H9 (cell line): ENCODE results near the gene OSBP. TPM values are rescaled to one million over a fixed set of nuclear protein-coding genes. Genes with fewer than 3 reads are reported as not detected.
"Not testable (repeated sequence)": the region's sequence is repeated elsewhere in the genome, so short reads cannot be mapped to it uniquely, and the experiment has no call there.

ENCODE experiments used
- DNase-seq: peaks from one replicate; pipeline ENCODE4 v3.0.0-alpha.2; 2017
- H2AFZ ChIP-seq: one replicate; pipeline ENCODE4 v1.6.1; 2013; ENCODE audit warnings: mild to moderate bottlenecking, low read length, control low read depth, moderate library complexity
- H2AK5ac ChIP-seq: 2 replicates; pipeline ENCODE4 v1.6.1; 2013; ENCODE audit warnings: low read length, control low read depth, mixed read lengths; ENCODE audit not compliant: insufficient read length
- H2BK120ac ChIP-seq: one replicate; pipeline ENCODE4 v1.6.1; 2013; ENCODE audit warnings: low read depth, mild to moderate bottlenecking, low read length, control low read depth, inconsistent platforms; ENCODE audit not compliant: poor library complexity, severe bottlenecking
- H2BK12ac ChIP-seq: 2 replicates; pipeline ENCODE4 v1.6.1; 2013; ENCODE audit warnings: low read length, control low read depth, mixed read lengths, low read depth; ENCODE audit not compliant: insufficient read length
- H2BK15ac ChIP-seq: 2 replicates; pipeline ENCODE4 v1.6.1; 2013; ENCODE audit warnings: low read depth, low read length, control low read depth
- H2BK20ac ChIP-seq: one replicate; pipeline ENCODE4 v1.6.1; 2013; ENCODE audit warnings: low read depth, mild to moderate bottlenecking, low read length, control low read depth, inconsistent platforms; ENCODE audit not compliant: poor library complexity, severe bottlenecking
- H2BK5ac ChIP-seq: 2 replicates; pipeline ENCODE4 v1.6.1; 2013; ENCODE audit warnings: low read length, control low read depth, mixed read lengths; ENCODE audit not compliant: insufficient read length
- H3K14ac ChIP-seq: 2 replicates; pipeline ENCODE4 v1.6.1; 2013; ENCODE audit warnings: low read length, control low read depth; ENCODE audit not compliant: insufficient read depth
- H3K18ac ChIP-seq: 2 replicates; pipeline ENCODE4 v1.6.1; 2013; ENCODE audit warnings: low read depth, mild to moderate bottlenecking, mixed read lengths, low read length, control low read depth; ENCODE audit not compliant: insufficient read length
- H3K23ac ChIP-seq: 2 replicates; pipeline ENCODE4 v1.6.1; 2013; ENCODE audit warnings: low read length, control low read depth, mixed read lengths, low read depth; ENCODE audit not compliant: insufficient read length
- H3K23me2 ChIP-seq: 2 replicates; pipeline ENCODE4 v1.6.1; 2013; ENCODE audit warnings: low read depth, mild to moderate bottlenecking, mixed read lengths, low read length, control low read depth; ENCODE audit not compliant: insufficient read length, poor library complexity, severe bottlenecking
- H3K27ac ChIP-seq: 2 replicates; pipeline ENCODE4 v1.5.1; 2013; ENCODE audit warnings: low read length, control low read depth, mixed read lengths, low read depth; ENCODE audit not compliant: insufficient read length
- H3K27me3 ChIP-seq: 2 replicates; pipeline ENCODE4 v1.6.1; 2013; ENCODE audit warnings: low read length, control low read depth, inconsistent platforms; ENCODE audit not compliant: insufficient read depth
- H3K4ac ChIP-seq: 2 replicates; pipeline ENCODE4 v1.6.1; 2013; ENCODE audit warnings: low read depth, mild to moderate bottlenecking, control low read depth, inconsistent platforms, low read length, moderate library complexity
- H3K4me1 ChIP-seq: 2 replicates; pipeline ENCODE4 v1.6.1; 2013; ENCODE audit warnings: low read length, control low read depth, inconsistent platforms; ENCODE audit not compliant: insufficient read depth
- H3K4me2 ChIP-seq: 2 replicates; pipeline ENCODE4 v1.6.1; 2013; ENCODE audit warnings: low read length, control low read depth, mixed read lengths; ENCODE audit not compliant: insufficient read length, insufficient read depth
- H3K56ac ChIP-seq: 2 replicates; pipeline ENCODE4 v1.6.1; 2013; ENCODE audit warnings: low read depth, mild to moderate bottlenecking, mixed read lengths, low read length, control low read depth; ENCODE audit not compliant: insufficient read length
- H3K79me1 ChIP-seq: 2 replicates; pipeline ENCODE4 v1.6.1; 2013; ENCODE audit warnings: low read depth, mild to moderate bottlenecking, moderate library complexity, low read length, control low read depth, inconsistent platforms; ENCODE audit not compliant: insufficient read depth, poor library complexity, severe bottlenecking
- H3K79me2 ChIP-seq: 2 replicates; pipeline ENCODE4 v1.6.1; 2013; ENCODE audit warnings: low read length, control low read depth, inconsistent platforms; ENCODE audit not compliant: insufficient read depth
- H3K9ac ChIP-seq: 2 replicates; pipeline ENCODE4 v1.6.1; 2013; ENCODE audit warnings: low read length, control low read depth, mixed read lengths; ENCODE audit not compliant: insufficient read length; ENCODE audit errors: extremely low read depth
- H3K9me3 ChIP-seq: one replicate; pipeline ENCODE4 v1.6.1; 2013; ENCODE audit warnings: low read depth, low read length, inconsistent platforms; ENCODE audit not compliant: control insufficient read depth
- H3T11ph ChIP-seq: one replicate; pipeline ENCODE4 v1.6.1; 2013; ENCODE audit warnings: mild to moderate bottlenecking, low read length, control low read depth, inconsistent platforms
- H4K20me1 ChIP-seq: one replicate; pipeline ENCODE4 v1.6.1; 2013; ENCODE audit not compliant: control insufficient read depth, insufficient read length, insufficient read depth
- H4K5ac ChIP-seq: 2 replicates; pipeline ENCODE4 v1.6.1; 2013; ENCODE audit warnings: low read depth, mild to moderate bottlenecking, mixed read lengths, low read length, control low read depth; ENCODE audit not compliant: insufficient read length
- H4K8ac ChIP-seq: replicated peaks from 2 replicates; pipeline ENCODE4 v1.6.1; 2013; ENCODE audit warnings: low read length, control low read depth, mixed read lengths, low read depth; ENCODE audit not compliant: insufficient read length
- H4K91ac ChIP-seq: 2 replicates; pipeline ENCODE4 v1.6.1; 2013; ENCODE audit warnings: low read depth, mild to moderate bottlenecking, moderate library complexity, mixed read lengths, low read length, control low read depth; ENCODE audit not compliant: insufficient read length
- H3K27ac Mint-ChIP-seq, 3 experiments: 2 replicates in 2 of 3; 3 replicates in 1 of 3; pipeline ENCODE4 v1.8.0; 2020 to 2021; ENCODE audit warnings: mixed read lengths in 3 of 3, mild to moderate bottlenecking in 1 of 3, moderate library complexity in 1 of 3
- H3K27me3 Mint-ChIP-seq: 2 replicates; pipeline ENCODE4 v1.8.0; 2021; ENCODE audit warnings: low read depth, mild to moderate bottlenecking, moderate library complexity, mixed read lengths
- H3K36me3 Mint-ChIP-seq, 3 experiments: 2 replicates in 2 of 3; 3 replicates in 1 of 3; pipeline ENCODE4 v1.8.0; 2020 to 2021; ENCODE audit warnings: low read depth in 3 of 3, mixed read lengths in 3 of 3; ENCODE audit not compliant: insufficient read depth in 1 of 3
- H3K4me1 Mint-ChIP-seq, 2 experiments: 2 replicates each; pipeline ENCODE4 v1.8.0; 2020; ENCODE audit warnings: mixed read lengths in 2 of 2
- H3K4me3 Mint-ChIP-seq, 2 experiments: 2 replicates in 1 of 2; 3 replicates in 1 of 2; pipeline ENCODE4 v1.8.0; 2020 to 2021; ENCODE audit warnings: mild to moderate bottlenecking in 2 of 2, mixed read lengths in 2 of 2, moderate library complexity in 1 of 2
- H3K9me3 Mint-ChIP-seq, 2 experiments: 2 replicates in 1 of 2; 3 replicates in 1 of 2; pipeline ENCODE4 v1.8.0; 2020; ENCODE audit warnings: mild to moderate bottlenecking in 2 of 2, mixed read lengths in 2 of 2, moderate library complexity in 1 of 2
- WGBS: extraction: QIAGEN DNeasy Blood & Tissue Kit; methylation state at CpG from one replicate; pipeline ENCODE4 v1.1.7; 2013; ENCODE audit warnings: missing lambda C conversion rate, low lambda C conversion rate, mixed read lengths; ENCODE audit not compliant: insufficient read length; ENCODE audit errors: extremely low coverage; 5-methylcytosine and 5-hydroxymethylcytosine counted together
- total RNA-seq: library from RNA; stranded (reverse); gene quantifications from 2 replicates; pipeline ENCODE4 v1.2.1, GENCODE V29; 2021
- TF ChIP-seq, protein P1 (sequence below): fragments of 200-600 bp; sonication (generic); conservative IDR thresholded peaks from 3 replicates; pipeline ENCODE4 v1.8.0; 2021; ENCODE audit warnings: antibody characterized with exemption, mild to moderate bottlenecking

The OSBP gene
- total RNA-seq, 1 experiment from 2014 or later, result 48.5 TPM

DNA sequence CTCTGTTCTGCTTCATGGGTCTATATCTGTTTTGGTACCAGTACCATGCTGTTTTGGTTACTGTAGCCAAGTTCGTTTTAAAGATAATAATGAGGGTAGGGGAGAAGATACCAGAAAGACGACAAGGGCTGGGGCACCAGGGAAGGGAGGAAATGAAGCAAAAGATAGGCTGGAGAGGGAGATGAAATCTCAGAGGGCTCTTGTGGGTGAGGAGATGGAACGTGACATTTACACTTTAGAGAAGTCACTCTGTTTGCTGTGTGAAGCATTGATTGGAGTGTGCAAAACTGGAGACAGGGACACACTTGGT, 70.8 kb downstream of the OSBP start:
- Histone ChIP-seq H2BK5ac (no peak overlapping the region), H3K23me2 (peaks cover 3% of the 10 kb centered on the region), H3K79me2 (no peaks in the 10 kb centered on the region), H2BK12ac (no peak overlapping the region), H3K79me1 (no peaks in the 10 kb centered on the region), H3K9ac (no peak overlapping the region), H3K18ac (no peak overlapping the region), H4K5ac (no peak overlapping the region), H3K4me1 (peaks cover 3% of the 10 kb centered on the region; the same call in 1 of the 2 replicates), H2BK15ac (no peak overlapping the region), H4K91ac (no peak overlapping the region), H3K56ac (no peak overlapping the region), H2AFZ (no peak overlapping the region), H4K20me1 (no peaks in the 10 kb centered on the region), H3K9me3 (no peaks in the 10 kb centered on the region), H3T11ph (no peak overlapping the region), H3K23ac (no peak overlapping the region), H4K8ac (no peak overlapping the region), H2BK120ac (no peak overlapping the region), H3K27ac (no peak overlapping the region), H3K14ac (no peak overlapping the region), H3K27me3 (no peaks in the 10 kb centered on the region), H3K4me2 (no peak overlapping the region), H3K4ac (no peak overlapping the region), H2BK20ac (no peak overlapping the region), H2AK5ac (no peak overlapping the region)
- H3K4me3 Mint-ChIP-seq, result no peak overlapping the region; a peak in 1 of 5 replicates
- DNase-seq, result no peak
- H3K36me3 Mint-ChIP-seq, result no peaks in the 10 kb centered on the region
- TF ChIP-seq, protein P1, sequence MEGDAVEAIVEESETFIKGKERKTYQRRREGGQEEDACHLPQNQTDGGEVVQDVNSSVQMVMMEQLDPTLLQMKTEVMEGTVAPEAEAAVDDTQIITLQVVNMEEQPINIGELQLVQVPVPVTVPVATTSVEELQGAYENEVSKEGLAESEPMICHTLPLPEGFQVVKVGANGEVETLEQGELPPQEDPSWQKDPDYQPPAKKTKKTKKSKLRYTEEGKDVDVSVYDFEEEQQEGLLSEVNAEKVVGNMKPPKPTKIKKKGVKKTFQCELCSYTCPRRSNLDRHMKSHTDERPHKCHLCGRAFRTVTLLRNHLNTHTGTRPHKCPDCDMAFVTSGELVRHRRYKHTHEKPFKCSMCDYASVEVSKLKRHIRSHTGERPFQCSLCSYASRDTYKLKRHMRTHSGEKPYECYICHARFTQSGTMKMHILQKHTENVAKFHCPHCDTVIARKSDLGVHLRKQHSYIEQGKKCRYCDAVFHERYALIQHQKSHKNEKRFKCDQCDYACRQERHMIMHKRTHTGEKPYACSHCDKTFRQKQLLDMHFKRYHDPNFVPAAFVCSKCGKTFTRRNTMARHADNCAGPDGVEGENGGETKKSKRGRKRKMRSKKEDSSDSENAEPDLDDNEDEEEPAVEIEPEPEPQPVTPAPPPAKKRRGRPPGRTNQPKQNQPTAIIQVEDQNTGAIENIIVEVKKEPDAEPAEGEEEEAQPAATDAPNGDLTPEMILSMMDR, result no peak
- WGBS, result no CpG with 5 or more reads among the region's 3 CpGs
- no peaks in the 10 kb centered on the region for H3K9me3 Mint-ChIP-seq
- H3K27me3 Mint-ChIP-seq, result no peaks in the 10 kb centered on the region; the same call in 1 of the 2 replicates
- H3K27ac Mint-ChIP-seq, result no peak overlapping the region; a peak in 1 of 7 replicates
- H3K4me1 Mint-ChIP-seq, result peaks cover 20 to 27% of the 10 kb centered on the region in 2 experiments

DNA sequence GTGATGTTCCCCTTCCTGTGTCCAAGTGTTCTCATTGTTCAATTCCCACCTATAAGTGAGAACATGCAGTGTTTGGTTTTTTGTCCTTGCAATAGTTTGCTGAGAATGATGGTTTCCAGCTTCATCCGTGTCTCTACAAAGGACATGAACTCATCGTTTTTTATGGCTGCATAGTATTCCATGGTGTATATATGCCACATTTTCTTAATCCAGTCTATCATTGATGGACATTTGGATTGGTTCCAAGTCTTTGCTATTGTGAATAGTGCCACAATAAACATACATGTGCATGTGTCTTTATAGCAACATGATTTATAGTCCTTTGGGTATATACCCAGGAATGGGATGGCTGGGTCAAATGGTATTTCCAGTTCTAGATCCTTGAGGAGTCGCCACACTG, 71.9 kb downstream of the OSBP start:
- not testable (repeated sequence) for H2BK120ac ChIP-seq, H3K79me1 ChIP-seq, H3K18ac ChIP-seq, H3K4me1 ChIP-seq, H2AK5ac ChIP-seq, DNase-seq, H3K27ac ChIP-seq, H2BK15ac ChIP-seq, H2BK5ac ChIP-seq, H4K5ac ChIP-seq, H2BK12ac ChIP-seq, H3K27me3 Mint-ChIP-seq, H4K20me1 ChIP-seq, H3K23me2 ChIP-seq, H4K91ac ChIP-seq, H3K23ac ChIP-seq, H3K27me3 ChIP-seq, H3K4me2 ChIP-seq, H3T11ph ChIP-seq, H3K9me3 ChIP-seq, H3K79me2 ChIP-seq, H3K36me3 Mint-ChIP-seq, H4K8ac ChIP-seq, H3K4me3 Mint-ChIP-seq, H2AFZ ChIP-seq, H3K9ac ChIP-seq, H3K4ac ChIP-seq, H3K9me3 Mint-ChIP-seq, H3K27ac Mint-ChIP-seq, H3K14ac ChIP-seq, H3K56ac ChIP-seq, H2BK20ac ChIP-seq
- H3K4me1 Mint-ChIP-seq, result peaks cover 16 to 20% of the 10 kb centered on the region in 2 experiments
- no CpG with 5 or more reads among the region's 3 CpGs for WGBS
